Measurements from ENCODE around the gene TECTB. TPM values are rescaled to one million over a fixed set of nuclear protein-coding genes. Genes with fewer than 3 reads are reported as not detected.

Gene TECTB
- total and polyA plus RNA-seq, 11 donors, result not detected

- ATAC-seq, result no peak
- intact Hi-C loops (cut with DNase I), result no loop called here
- 73 to 80% (median 77%) methylated on average over 5 of the region's 5 CpGs for WGBS, 4 donors
- TF ChIP-seq POLR2A (IDR thresholded peaks at IDR 0.05) (no peak), CTCF (IDR thresholded peaks at IDR 0.05) (no peak)
- Histone ChIP-seq H3K27ac (no peak overlapping the region), H3K9me3 (no peaks in the 10 kb centered on the region), H3K4me1 (no peaks in the 10 kb centered on the region), H3K27me3 (no peaks in the 10 kb centered on the region), H3K4me3 (no peak overlapping the region), H3K36me3 (no peaks in the 10 kb centered on the region)
- DNase-seq, result no peak
Measured at GRCh38 chr10:112260831-112261230, 22.4 kb upstream of the TECTB start.

- Histone ChIP-seq H3K4me3 (no peak overlapping the region), H3K27me3 (no peaks in the 10 kb centered on the region), H3K4me1 (no peaks in the 10 kb centered on the region), H3K9me3 (no peaks in the 10 kb centered on the region), H3K36me3 (no peaks in the 10 kb centered on the region), H3K27ac (no peak overlapping the region)
- DNase-seq, result no peak
- intact Hi-C loops (cut with DNase I), result no loop called here
- 74 to 84% (median 75%) methylated on average over 4 of the region's 4 CpGs for WGBS, 4 donors
- TF ChIP-seq CTCF (IDR thresholded peaks at IDR 0.05) (no peak), POLR2A (IDR thresholded peaks at IDR 0.05) (no peak)
- ATAC-seq, result no peak
Measured at GRCh38 chr10:112261281-112261822, 21.8 kb upstream of the TECTB start.

GRCh38 chr10:112262546-112262945 lies 20.7 kb upstream of the TECTB start:
- Histone ChIP-seq H3K4me3 (no peak overlapping the region), H3K27me3 (no peaks in the 10 kb centered on the region), H3K36me3 (no peaks in the 10 kb centered on the region), H3K9me3 (peaks cover 0 to 8% (median 0%) of the 10 kb centered on the region in 12 donors), H3K27ac (no peak overlapping the region), H3K4me1 (no peaks in the 10 kb centered on the region)
- intact Hi-C loops (cut with DNase I), result no loop called here
- WGBS, 4 donors, result 73 to 80% (median 78%) methylated on average over 6 of the region's 6 CpGs
- no peak for TF ChIP-seq POLR2A (IDR thresholded peaks at IDR 0.05)
- no peak for TF ChIP-seq CTCF (IDR thresholded peaks at IDR 0.05)
- ATAC-seq (no peak), DNase-seq (no peak)

- H3K36me3 ChIP-seq, result no peaks in the 10 kb centered on the region
- WGBS, 4 donors, result 53 to 66% (median 59%) methylated on average over 2 of the region's 2 CpGs
- H3K4me3 ChIP-seq, result no peak overlapping the region
Measured at GRCh38 chr10:112265745-112266144, 17.5 kb upstream of the TECTB start.

More at GRCh38 chr10:112265745-112266144, 17.5 kb upstream of the TECTB start:
- intact Hi-C loops (cut with DNase I), result no loop called here
- TF ChIP-seq CTCF (IDR thresholded peaks at IDR 0.05) (no peak), POLR2A (IDR thresholded peaks at IDR 0.05) (no peak)
- Histone ChIP-seq H3K27ac (no peak overlapping the region), H3K4me1 (no peaks in the 10 kb centered on the region), H3K9me3 (peaks cover 0 to 8% (median 0%) of the 10 kb centered on the region in 12 donors), H3K27me3 (no peaks in the 10 kb centered on the region)
- DNase-seq, result no peak
- ATAC-seq, result no peak

All from heart left ventricle (tissue), 16 donors.